Left colon (tissue), 2 donors: ENCODE measurements around the gene MARCHF5. TPM values are rescaled to one million over a fixed set of nuclear protein-coding genes. Genes with fewer than 3 reads are reported as not detected.
A peak's percentile ranks its signal among the peaks of the same experiment; 100 is the strongest.
"Not testable (repeated sequence)": the region's sequence is repeated elsewhere in the genome, so short reads cannot be mapped to it uniquely, and the experiment has no call there.

Source experiments
- ATAC-seq: fragments of 200-7000 bp; cut with Tn5 transposase; one replicate; pipeline ENCODE4 v1.9.1; 2020; ENCODE audit warnings: mild to moderate bottlenecking, moderate library complexity
- DNase-seq, 2 donors: peaks; one replicate each; pipeline ENCODE4 v3.0.0-alpha.2; 2020
- intact Hi-C, 2 donors: fragments of 100-400 bp; cut with DNase I in 1 of 2; cut with micrococcal nuclease in 1 of 2; formaldehyde crosslinking; loops; one replicate each; pipeline versions ENCODE4 v1.11.2 to v1.14.0; 2022; cut with DNase I, micrococcal nuclease
- total RNA-seq, 2 donors: library from RNA; stranded (reverse); fragmentation: NEBNext Ultra II Directional; extraction: Animal tissue kit (Norgen Biotek cat#: 25700); gene quantifications; one replicate each; pipeline ENCODE4 v1.2.1, GENCODE V29; 2021
- donor health status: DM: no; HTN: no; CAD: no.
- donor health status: DM: yes; HTN: yes; CAD: no.

Gene MARCHF5
- total RNA-seq, 2 donors from 2014 or later: 35.9 to 42.6 TPM

- peak; percentile 57 to 69 for DNase-seq
- ATAC-seq: no peak
- intact Hi-C loops: loop anchor here in 1 of 2 donors (5.0 kb wide), 1 partner anchor 205 kb away; no protein-coding TSS in a partner anchor
Observed at GRCh38 chr10:92291921-92292845, 1.2 kb downstream of the MARCHF5 start.

DNA sequence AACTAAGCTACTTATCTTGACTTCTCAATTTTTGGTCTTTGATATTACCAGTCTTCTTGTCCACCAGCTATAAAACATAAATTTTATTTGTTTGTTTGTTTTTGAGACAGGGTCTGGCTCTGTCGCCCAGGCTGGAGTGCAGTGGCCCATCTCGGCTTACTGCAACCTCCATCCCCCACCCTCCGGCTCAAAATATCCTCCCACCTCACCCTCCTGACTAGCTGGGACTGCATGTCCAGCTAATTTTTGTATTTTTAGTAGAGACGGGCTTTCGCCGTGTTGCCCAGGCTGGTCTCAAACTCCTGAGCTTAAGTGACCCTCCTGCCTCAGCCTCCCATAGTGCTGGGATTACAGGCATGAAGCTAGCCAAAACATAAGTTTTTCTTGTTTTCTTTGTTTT is 7.5 kb downstream of the MARCHF5 start:
- no peak for ATAC-seq
- no peak for DNase-seq
- intact Hi-C loops: no loop called here

GRCh38 chr10:92303096-92303495 is 12.1 kb downstream of the MARCHF5 start:
- DNase-seq: no peak
- intact Hi-C loops: no loop called here
- ATAC-seq: no peak

DNA sequence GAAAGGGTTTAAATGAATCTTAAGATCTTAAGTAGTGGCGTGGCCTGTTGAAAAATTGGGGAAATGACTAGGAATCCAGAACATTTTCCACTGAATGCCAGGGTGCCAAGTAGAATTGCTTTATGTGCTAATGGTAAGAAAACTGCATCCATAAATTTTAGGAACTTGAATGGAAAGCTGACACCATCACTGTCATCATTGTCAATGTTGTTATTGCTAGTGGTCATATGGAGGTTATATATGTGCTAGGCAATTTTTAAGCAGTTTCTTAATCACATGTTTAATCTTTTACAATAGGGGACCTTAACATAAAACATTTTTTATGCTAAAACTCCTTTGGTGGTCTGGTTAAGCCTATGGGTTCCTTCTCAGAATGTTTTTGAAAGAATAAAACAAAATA is 13.1 kb downstream of the MARCHF5 start:
- intact Hi-C loops: no loop called here
- DNase-seq (no peak), ATAC-seq (no peak)

DNA sequence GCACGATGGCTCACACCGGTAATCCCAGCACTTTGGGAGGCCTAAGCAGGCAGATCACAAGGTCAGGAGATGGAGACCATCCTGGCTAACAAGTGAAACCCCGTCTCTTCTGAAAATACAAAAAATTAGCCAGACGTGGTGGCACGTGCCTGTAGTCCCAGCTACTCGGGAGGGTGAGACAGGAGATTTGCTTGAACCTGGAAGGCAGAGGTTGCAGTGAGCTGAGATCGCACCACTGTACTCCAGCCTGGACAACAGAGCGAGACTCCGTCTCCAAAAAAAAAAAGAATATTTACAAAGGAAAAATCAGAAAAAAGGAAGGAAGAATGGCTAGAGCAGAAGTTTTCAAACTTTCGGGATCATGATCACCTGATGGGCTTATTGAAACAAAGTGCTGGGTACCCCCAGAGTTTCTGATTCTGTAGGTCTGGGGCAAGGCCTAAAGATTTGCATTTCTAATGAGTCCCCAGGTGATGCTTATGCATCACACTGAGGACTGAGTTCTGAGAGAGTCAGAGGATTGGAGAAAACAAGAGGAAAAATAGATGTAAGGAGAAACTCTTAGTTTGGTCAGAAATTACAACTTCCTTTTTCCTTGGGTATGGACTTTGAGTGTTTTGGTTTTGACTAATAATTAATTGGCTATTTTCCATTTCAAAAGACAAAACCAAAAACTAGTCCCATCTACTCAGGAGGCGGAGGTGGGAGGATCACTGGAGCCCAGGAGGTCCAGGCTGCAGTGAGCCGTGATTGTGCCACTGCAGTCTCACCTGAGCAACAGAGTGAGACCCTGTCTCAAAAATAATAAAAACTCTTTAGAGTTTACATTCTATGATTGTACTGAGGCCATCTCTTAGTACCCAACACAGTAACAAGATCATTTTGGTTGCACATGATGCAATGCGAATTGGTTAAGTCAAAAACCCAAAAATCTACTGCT is 14.4 kb downstream of the MARCHF5 start:
- DNase-seq: no peak
- intact Hi-C loops: no loop called here

GRCh38 chr10:92309272-92309671 is 18.3 kb downstream of the MARCHF5 start:
- intact Hi-C loops: no loop called here
- ATAC-seq (no peak), DNase-seq (no peak)

More for the DNA sequence above, 14.4 kb downstream of the MARCHF5 start:
- ATAC-seq: no peak

GRCh38 chr10:92313750-92314149 is 22.8 kb downstream of the MARCHF5 start:
- intact Hi-C loops: no loop called here
- ATAC-seq (no peak), DNase-seq (no peak)

DNA sequence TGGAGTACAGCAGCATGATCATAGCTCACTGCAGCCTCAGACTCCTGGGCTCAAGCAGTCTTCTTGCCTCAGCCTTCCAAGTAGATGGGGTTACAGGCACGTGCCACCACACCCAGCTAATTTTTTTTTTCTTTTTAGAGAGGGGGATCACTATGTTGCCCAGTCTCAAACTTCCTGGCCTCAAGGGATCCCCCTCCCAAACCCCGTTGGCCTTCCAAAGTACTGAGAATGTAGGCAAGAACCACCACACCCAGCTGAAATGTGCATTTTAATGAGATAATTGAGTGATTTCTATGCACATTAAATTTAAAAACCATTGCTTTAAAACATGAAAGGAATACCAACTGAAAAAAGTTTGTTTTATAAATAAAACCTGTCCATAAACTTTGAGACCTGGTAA is 25.6 kb downstream of the MARCHF5 start:
- no peak for ATAC-seq
- intact Hi-C loops: no loop called here
- no peak for DNase-seq

GRCh38 chr10:92323079-92323478 is 32.1 kb downstream of the MARCHF5 start:
- no peak for DNase-seq
- intact Hi-C loops: no loop called here
- no peak for ATAC-seq

DNA sequence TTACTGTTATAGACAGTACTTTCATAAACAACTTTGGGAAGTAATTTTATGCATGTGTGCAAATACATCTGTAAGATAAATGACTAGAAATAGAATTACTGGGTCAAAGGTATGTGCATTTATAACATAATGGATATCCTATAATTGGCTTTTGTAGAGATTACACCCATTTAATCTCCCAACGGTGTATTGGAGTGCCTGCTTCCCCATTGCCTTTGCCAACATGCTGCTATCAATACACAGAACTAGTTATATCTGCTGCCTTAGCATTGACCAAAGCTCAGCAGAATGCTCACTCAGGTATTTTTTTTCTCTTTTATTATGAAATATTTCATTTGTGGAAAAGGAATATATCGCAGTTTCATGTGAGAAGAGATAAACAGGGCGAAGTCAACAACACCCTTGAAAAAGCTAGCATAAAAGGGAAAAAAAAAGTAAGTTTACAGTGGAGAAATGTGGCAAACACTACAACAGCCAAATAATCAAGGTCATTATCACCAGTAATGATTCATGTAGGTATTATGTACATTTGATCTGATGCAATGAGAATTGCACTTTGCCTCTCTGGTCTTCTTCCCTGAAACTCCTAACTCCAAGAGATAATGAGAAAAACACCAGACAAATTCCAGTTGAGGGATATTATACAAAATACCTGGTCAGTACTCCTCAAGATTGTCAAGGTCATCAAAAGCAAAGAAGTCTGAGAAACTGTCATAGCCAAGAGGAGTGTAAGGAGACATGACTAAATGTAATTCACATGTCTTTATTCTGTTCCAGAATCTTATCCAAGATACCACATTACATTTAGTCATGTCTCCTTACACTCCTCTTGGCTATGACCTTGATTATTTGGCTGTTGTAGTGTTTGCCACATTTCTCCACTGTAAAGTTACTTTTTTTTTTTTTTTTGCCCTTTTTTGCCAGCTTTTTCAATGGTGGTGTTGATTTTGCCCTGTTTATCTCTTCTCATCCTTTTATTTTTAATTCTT is 36.8 kb downstream of the MARCHF5 start:
- DNase-seq (no peak), ATAC-seq (peak; percentile 96)
- intact Hi-C loops: no loop called here

GRCh38 chr10:92328993-92329392 is 38.0 kb downstream of the MARCHF5 start:
- DNase-seq: no peak
- no peak for ATAC-seq
- intact Hi-C loops: no loop called here

- intact Hi-C loops, DNase-seq, ATAC-seq: not testable (repeated sequence)
Observed at GRCh38 chr10:92329927-92330326, 39.0 kb downstream of the MARCHF5 start.

GRCh38 chr10:92342796-92343195 is 51.8 kb downstream of the MARCHF5 start:
- no peak for DNase-seq
- ATAC-seq: no peak
- intact Hi-C loops: no loop called here

- intact Hi-C loops, DNase-seq, ATAC-seq: not testable (repeated sequence)
Observed at GRCh38 chr10:92345575-92345974, 54.6 kb downstream of the MARCHF5 start.

DNA sequence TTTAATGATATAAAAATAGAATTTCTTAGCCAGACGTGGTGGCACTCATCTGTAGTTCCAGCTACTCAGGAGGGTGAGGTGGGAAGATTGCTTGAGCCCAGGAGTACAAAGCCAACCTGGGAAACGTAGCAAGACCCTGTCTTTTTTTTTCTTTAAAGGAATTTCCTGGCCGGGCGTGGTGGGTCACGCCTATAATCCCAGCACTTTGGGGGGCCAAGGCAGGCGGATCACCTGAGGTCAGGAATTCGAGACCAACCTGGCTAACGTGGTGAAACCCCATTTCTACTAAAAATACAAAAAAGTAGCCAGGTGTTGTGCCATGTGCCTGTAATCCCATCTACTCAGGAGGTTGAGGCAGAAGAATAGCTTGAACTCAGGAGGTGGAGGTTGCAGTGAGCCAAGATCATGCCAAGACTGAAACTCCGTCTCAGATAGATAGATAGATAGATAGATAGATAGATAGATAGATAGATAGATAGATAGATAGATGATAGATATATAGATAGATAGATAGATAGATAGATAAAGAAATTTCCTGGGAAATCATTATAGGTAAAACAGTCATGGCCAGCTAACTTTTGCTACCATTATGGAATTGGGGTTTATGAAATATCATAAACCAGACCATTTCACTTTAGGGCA is 56.2 kb downstream of the MARCHF5 start:
- intact Hi-C loops, DNase-seq: not testable (repeated sequence)

GRCh38 chr10:92350411-92350810 is 59.4 kb downstream of the MARCHF5 start:
- no peak for ATAC-seq
- intact Hi-C loops: no loop called here
- DNase-seq: no peak

More for the DNA sequence above, 56.2 kb downstream of the MARCHF5 start:
- ATAC-seq: not testable (repeated sequence)

DNA sequence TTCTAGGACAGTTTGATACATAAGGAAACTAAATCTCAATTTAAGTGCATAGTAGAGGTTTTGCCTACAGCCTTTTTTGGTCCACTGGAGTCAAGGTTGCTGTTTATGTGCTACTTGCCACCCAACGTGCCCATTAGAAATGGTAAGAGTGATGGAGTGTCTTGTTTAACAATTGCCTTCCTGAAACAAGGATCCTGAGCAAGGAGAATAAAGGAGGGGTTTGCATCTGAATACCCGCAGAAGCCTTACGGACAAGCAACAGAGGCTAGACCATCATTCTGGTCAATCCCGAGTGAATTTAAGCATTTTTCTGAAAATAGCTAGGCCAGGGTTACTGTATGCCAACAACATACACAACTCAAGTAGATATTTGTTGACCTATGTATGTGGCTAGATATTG is 63.6 kb downstream of the MARCHF5 start:
- intact Hi-C loops: no loop called here
- DNase-seq (no peak), ATAC-seq (no peak)

- intact Hi-C loops: no loop called here
- no peak for ATAC-seq
Observed at GRCh38 chr10:92356041-92356440, 65.1 kb downstream of the MARCHF5 start.

More at GRCh38 chr10:92356041-92356440, 65.1 kb downstream of the MARCHF5 start:
- no peak for DNase-seq
